A673 (cell line): ENCODE results near the gene NCCRP1. TPM values are rescaled to one million over a fixed set of nuclear protein-coding genes. Genes with fewer than 3 reads are reported as not detected.

ENCODE experiments used
- Bru-seq: library from RNA; stranded (reverse); fragments of 400-500 nt; gene quantifications from one replicate; lab custom pipeline; 2021; lab: Mats Ljungman, UMichigan
- BruChase-seq, 2 experiments: library from RNA; stranded (reverse); fragments of 400-500 nt; gene quantifications; one replicate each; lab custom pipeline; 2021; lab: Mats Ljungman, UMichigan
- BruUV-seq: library from RNA; stranded (reverse); fragments of 400-500 nt; replicated peaks from 2 replicates; lab custom pipeline; 2021; lab: Mats Ljungman, UMichigan
- CTCF ChIA-PET: fragments of 300-600 bp; sonication (Branson Sonifier 250); formaldehyde crosslinking; loops from one replicate; lab custom pipeline; 2022; ENCODE audit warnings: antibody characterized with exemption; lab: Charles Lee
- POLR2A ChIA-PET: fragments of 300-600 bp; sonication (Branson Sonifier 250); formaldehyde crosslinking; loops from one replicate; lab custom pipeline; 2022; ENCODE audit warnings: antibody characterized with exemption; ENCODE audit not compliant: low non-redundant PET; lab: Charles Lee
- DNase-seq: peaks from one replicate; pipeline ENCODE4 v3.0.0-alpha.2; 2015; ENCODE audit warnings: low spot score
- H3K27ac ChIP-seq: fragments of 200-600 bp; sonication (generic); 2 replicates; pipeline ENCODE4 v1.5.1; 2016; ENCODE audit warnings: mixed run types, low read depth, mild to moderate bottlenecking, mixed read lengths, antibody characterized with exemption, low read length; ENCODE audit not compliant: poor library complexity, severe bottlenecking
- H3K27me3 ChIP-seq: fragments of 200-600 bp; sonication (generic); replicated peaks from 2 replicates; pipeline ENCODE4 v1.6.1; 2017; ENCODE audit warnings: mixed run types, low read depth, mild to moderate bottlenecking, mixed read lengths, antibody characterized with exemption, low read length; ENCODE audit not compliant: insufficient read depth, poor library complexity
- H3K36me3 ChIP-seq: fragments of 200-600 bp; sonication (generic); 2 replicates; pipeline ENCODE4 v1.6.1; 2016; ENCODE audit warnings: mixed run types, mild to moderate bottlenecking, mixed read lengths, antibody characterized with exemption, low read length; ENCODE audit not compliant: insufficient read depth, poor library complexity, severe bottlenecking
- H3K4me1 ChIP-seq: fragments of 200-600 bp; sonication (generic); 2 replicates; pipeline ENCODE4 v1.6.1; 2017; ENCODE audit warnings: mixed run types, mild to moderate bottlenecking, mixed read lengths, antibody characterized with exemption, low read length; ENCODE audit not compliant: insufficient read depth, poor library complexity, severe bottlenecking
- H3K4me3 ChIP-seq: fragments of 200-600 bp; sonication (generic); 2 replicates; pipeline ENCODE4 v1.5.1; 2016; ENCODE audit warnings: low read depth, mixed run types, mild to moderate bottlenecking, mixed read lengths, low read length; ENCODE audit not compliant: poor library complexity, severe bottlenecking
- H3K9me3 ChIP-seq: fragments of 200-600 bp; sonication (generic); 2 replicates; pipeline ENCODE4 v1.6.1; 2016; ENCODE audit warnings: mixed run types, low read depth, mild to moderate bottlenecking, mixed read lengths, antibody characterized with exemption, low read length; ENCODE audit not compliant: poor library complexity, severe bottlenecking
- EZH2 ChIP-seq: fragments of 200-600 bp; sonication (generic); IDR thresholded peaks from 2 replicates; pipeline ENCODE4 v1.6.1; 2017; ENCODE audit warnings: borderline replicate concordance, low read depth, mild to moderate bottlenecking, mixed read lengths, antibody characterized with exemption, low read length; ENCODE audit not compliant: poor library complexity, severe bottlenecking
- intact Hi-C: fragments of 100-400 bp; cut with micrococcal nuclease; formaldehyde crosslinking; loops from one replicate; pipeline ENCODE4 v1.10.0; 2022; ENCODE audit not compliant: unreplicated experiment
- long read RNA-seq: library from polyadenylated mRNA; stranded (forward); transcript quantifications from one replicate; pipeline ENCODE4 v2.0.0, GENCODE V29; 2022
- total RNA-seq: library from RNA; stranded (reverse); gene quantifications from 2 replicates; pipeline ENCODE4 v1.2.3, GENCODE V29; 2021
- TF ChIP-seq, protein P1 (sequence below): fragments of 300-800, 200-600 bp; sonication (generic); conservative IDR thresholded peaks from 2 replicates; pipeline ENCODE4 v1.5.1; 2017; ENCODE audit warnings: low read depth, mild to moderate bottlenecking, antibody characterized with exemption, low read length, moderate library complexity, mixed read lengths

NCCRP1 gene, protein sequence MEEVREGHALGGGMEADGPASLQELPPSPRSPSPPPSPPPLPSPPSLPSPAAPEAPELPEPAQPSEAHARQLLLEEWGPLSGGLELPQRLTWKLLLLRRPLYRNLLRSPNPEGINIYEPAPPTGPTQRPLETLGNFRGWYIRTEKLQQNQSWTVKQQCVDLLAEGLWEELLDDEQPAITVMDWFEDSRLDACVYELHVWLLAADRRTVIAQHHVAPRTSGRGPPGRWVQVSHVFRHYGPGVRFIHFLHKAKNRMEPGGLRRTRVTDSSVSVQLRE
- total RNA-seq = not detected in 2 replicates
- Bru-seq, nascent RNA = not detected
- BruChase-seq, experiment 1, labeled RNA remaining after a 2-hour chase = percentile 25 among the genes with signal in this experiment
- percentile 28 among the genes with signal in this experiment for BruChase-seq, experiment 2, labeled RNA remaining after a 6-hour chase
- long read RNA-seq = 0 reads

DNA sequence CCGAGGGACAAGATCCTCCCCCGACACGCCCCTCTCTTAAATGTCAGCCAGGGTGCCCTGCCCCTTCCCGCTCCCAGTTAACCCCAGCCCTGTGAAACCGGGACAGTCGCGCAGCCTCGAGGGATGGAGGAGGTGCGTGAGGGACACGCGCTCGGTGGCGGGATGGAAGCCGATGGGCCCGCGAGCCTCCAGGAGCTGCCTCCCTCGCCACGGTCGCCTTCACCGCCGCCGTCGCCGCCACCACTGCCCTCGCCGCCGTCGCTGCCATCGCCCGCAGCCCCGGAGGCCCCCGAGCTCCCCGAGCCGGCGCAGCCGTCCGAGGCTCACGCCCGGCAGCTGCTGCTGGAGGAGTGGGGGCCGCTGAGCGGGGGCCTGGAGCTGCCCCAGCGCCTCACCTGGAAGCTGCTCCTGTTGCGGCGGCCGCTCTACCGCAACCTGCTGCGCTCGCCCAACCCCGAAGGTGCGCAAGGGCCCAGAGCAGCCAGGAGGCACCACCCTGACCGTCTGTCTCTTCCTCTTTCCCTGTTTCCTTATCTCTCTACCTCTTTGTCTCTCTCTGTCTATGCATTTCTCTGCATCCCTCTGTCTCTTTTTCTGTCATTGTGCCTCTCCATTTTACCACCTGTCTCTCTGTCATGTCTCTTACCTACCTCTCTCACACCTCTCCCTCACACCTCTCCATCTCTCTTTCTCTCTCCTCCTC, at the start of gene NCCRP1:
NCCRP1 (plus strand) TSS at position 105 of the 703 bp plus-strand sequence; CDS start at position 124, 19 bp downstream.
- ChIA-PET CTCF (no interaction called here), POLR2A (no interaction called here)
- H3K4me1 ChIP-seq = no peaks in the 10 kb centered on the region
- TF ChIP-seq, protein P1, sequence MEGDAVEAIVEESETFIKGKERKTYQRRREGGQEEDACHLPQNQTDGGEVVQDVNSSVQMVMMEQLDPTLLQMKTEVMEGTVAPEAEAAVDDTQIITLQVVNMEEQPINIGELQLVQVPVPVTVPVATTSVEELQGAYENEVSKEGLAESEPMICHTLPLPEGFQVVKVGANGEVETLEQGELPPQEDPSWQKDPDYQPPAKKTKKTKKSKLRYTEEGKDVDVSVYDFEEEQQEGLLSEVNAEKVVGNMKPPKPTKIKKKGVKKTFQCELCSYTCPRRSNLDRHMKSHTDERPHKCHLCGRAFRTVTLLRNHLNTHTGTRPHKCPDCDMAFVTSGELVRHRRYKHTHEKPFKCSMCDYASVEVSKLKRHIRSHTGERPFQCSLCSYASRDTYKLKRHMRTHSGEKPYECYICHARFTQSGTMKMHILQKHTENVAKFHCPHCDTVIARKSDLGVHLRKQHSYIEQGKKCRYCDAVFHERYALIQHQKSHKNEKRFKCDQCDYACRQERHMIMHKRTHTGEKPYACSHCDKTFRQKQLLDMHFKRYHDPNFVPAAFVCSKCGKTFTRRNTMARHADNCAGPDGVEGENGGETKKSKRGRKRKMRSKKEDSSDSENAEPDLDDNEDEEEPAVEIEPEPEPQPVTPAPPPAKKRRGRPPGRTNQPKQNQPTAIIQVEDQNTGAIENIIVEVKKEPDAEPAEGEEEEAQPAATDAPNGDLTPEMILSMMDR = no peak
- TF ChIP-seq EZH2 = no peak
- H3K4me3 ChIP-seq = no peak within 1 kb of the TSS
- BruUV-seq = no TSS peak
- no peak within 1 kb of the TSS for H3K27ac ChIP-seq
- H3K36me3 ChIP-seq = no peaks in the 10 kb centered on the region
- H3K9me3 ChIP-seq = no peaks in the 10 kb centered on the region
- peaks cover 40% of the 10 kb centered on the region for H3K27me3 ChIP-seq
- DNase-seq = no peak
- intact Hi-C loops = no loop called here

DNA sequence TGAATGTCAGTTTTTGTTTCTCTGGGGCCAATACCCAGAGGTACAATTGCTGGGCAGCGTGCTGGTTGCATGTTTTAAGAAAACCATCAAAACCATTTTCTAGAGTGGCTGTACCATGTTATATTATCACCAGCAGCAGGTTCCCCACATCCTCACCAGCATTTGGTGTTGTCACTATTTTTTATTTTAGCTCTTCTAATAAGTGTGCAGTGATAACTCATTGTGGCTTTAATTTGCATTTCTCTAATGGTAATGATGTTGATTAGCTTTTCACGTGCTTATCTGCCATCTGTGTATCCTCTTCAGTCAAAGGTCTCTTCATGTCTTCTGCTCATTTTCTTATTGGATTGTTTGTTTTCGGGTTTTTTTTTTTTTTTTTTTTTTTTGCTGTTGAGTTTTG, 49.3 kb upstream of the NCCRP1 start:
- no peak overlapping the region for H3K4me3 ChIP-seq
- POLR2A ChIA-PET = no interaction called here
- H3K27ac ChIP-seq = no peak overlapping the region
- intact Hi-C loops = no loop called here
- no peaks in the 10 kb centered on the region for H3K36me3 ChIP-seq
- TF ChIP-seq, protein P1 = no peak
- no peak for TF ChIP-seq EZH2
- DNase-seq = no peak
- CTCF ChIA-PET = no interaction called here
- no peaks in the 10 kb centered on the region for H3K27me3 ChIP-seq
- H3K4me1 ChIP-seq = no peaks in the 10 kb centered on the region
- H3K9me3 ChIP-seq = no peaks in the 10 kb centered on the region
- BruUV-seq = no TSS peak

DNA sequence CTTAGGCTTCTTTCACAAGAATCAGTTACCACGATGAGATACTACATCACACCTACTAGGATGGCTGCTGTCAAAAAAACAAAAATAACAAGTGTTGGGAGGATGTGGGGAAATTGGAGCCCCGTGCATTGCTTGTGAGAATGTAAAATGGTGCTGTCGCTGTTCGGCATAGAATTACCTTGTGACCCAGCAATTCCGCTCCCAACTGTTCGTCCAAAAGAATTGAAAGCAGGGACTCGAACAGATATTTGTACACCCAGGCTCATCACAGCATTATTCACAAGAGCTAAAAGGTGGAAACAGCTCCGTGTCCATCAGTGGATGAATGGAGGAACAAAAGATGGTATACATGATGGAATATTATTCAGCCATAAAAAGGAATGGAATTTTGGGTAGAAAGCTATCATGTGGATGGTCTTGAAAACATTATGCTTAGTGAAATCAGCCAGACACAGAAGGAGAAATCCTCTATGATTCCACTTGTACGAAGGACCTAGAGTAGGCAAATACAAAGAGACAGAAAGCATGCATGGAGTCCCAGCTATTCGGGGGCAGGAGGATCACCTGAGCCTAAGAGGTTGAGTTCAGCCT, 47.7 kb upstream of the NCCRP1 start:
- CTCF ChIA-PET = no interaction called here

More for the DNA sequence above, 47.7 kb upstream of the NCCRP1 start:
- DNase-seq = no peak
- POLR2A ChIA-PET = no interaction called here
- Histone ChIP-seq H3K27ac (no peak overlapping the region), H3K27me3 (no peaks in the 10 kb centered on the region), H3K9me3 (no peaks in the 10 kb centered on the region), H3K4me1 (no peaks in the 10 kb centered on the region), H3K4me3 (no peak overlapping the region), H3K36me3 (no peaks in the 10 kb centered on the region)
- intact Hi-C loops = no loop called here
- BruUV-seq = no TSS peak
- no peak for TF ChIP-seq EZH2
- TF ChIP-seq, protein P1 = no peak
